Right lobe of liver (tissue), 6 donors: ENCODE data around the gene PRSS12. TPM values are rescaled to one million over a fixed set of nuclear protein-coding genes. Genes with fewer than 3 reads are reported as not detected.

Experiments used
- ATAC-seq, 4 donors: fragments of 200-7000 bp; cut with Tn5 transposase; one replicate each; pipeline ENCODE4 v1.9.1; 2020; ENCODE audit warnings: mild to moderate bottlenecking in 4 of 4, moderate library complexity in 4 of 4
- DNase-seq, 3 donors: peaks; one replicate each; pipeline ENCODE4 v3.0.0-alpha.2; 2020
- H3K27ac ChIP-seq, 3 donors: fragments of 200-600 bp; one replicate each; pipeline ENCODE4 v1.8.0; 2022
- H3K27me3 ChIP-seq, 2 donors: fragments of 200-600 bp; one replicate each; pipeline ENCODE4 v1.8.0; 2022
- H3K36me3 ChIP-seq, 4 donors: fragments of 200-600 bp; sonication (generic) in 1 of 4; one replicate each; pipeline versions ENCODE4 v1.5.1 to v1.8.0; 2017 to 2022; ENCODE audit warnings: control low read depth in 1 of 4
- H3K4me1 ChIP-seq, 4 donors: fragments of 200-600 bp; sonication (generic) in 1 of 4; one replicate each; pipeline versions ENCODE4 v1.5.1 to v1.8.0; 2017 to 2022; ENCODE audit warnings: control low read depth in 1 of 4
- H3K4me3 ChIP-seq, 3 donors: fragments of 200-600 bp; one replicate each; pipeline ENCODE4 v1.8.0; 2022
- H3K9me3 ChIP-seq, 4 donors: fragments of 200-600 bp; sonication (generic) in 1 of 4; one replicate each; pipeline versions ENCODE4 v1.5.1 to v1.8.0; 2017 to 2022; ENCODE audit warnings: control low read depth in 1 of 4
- CTCF ChIP-seq, 4 donors: fragments of 200-600 bp in 3 of 4; fragments of 450-650 bp in 1 of 4; IDR thresholded peaks; one replicate each; pipeline versions ENCODE4 v1.5.1 to v1.8.0; 2016 to 2022; ENCODE audit warnings: antibody characterized with exemption in 4 of 4, mild to moderate bottlenecking in 2 of 4
- POLR2A ChIP-seq: fragments of 450-650 bp; IDR thresholded peaks from one replicate; pipeline ENCODE4 v1.6.1; 2017; ENCODE audit warnings: antibody characterized with exemption, mild to moderate bottlenecking
- WGBS: methylation state at CpG from one replicate; pipeline ENCODE4 v1.1.6; 2018; ENCODE audit warnings: low coverage, low lambda C conversion rate; ENCODE audit not compliant: insufficient coverage; ENCODE audit errors: missing lambda C conversion rate; 5-methylcytosine and 5-hydroxymethylcytosine counted together
- intact Hi-C, 2 donors: fragments of 100-400 bp; cut with DNase I; formaldehyde crosslinking; loops; one replicate each; pipeline versions ENCODE4 v1.11.2 to v1.14.1; 2022
- small RNA-seq, 2 experiments: library from RNA; depleted of rRNA; stranded (forward); fragments of <200 nt; gene quantifications; one replicate each; pipeline ENCODE3, GENCODE V24; 2016
- total RNA-seq, 6 experiments: library from RNA; depleted of rRNA in 2 of 6; stranded (reverse); fragments of >200 nt in 2 of 6; fragmentation: NEBNext Ultra II Directional in 3 of 6; extraction: Animal tissue kit (Norgen Biotek cat#: 25700) in 3 of 6; gene quantifications; one replicate each; pipeline versions ENCODE4 v1.1.0 to v1.2.4, GENCODE V29; 2016 to 2023
- donor health status: DM: no; HTN: yes; CAD: no.
- donor health status: DM: no; HTN: no; CAD: no.
- donor health status: DM: no; HTN: no; CAD: no.
- donor health status: DM: no; HTN: yes; CAD: no.
- donor health status: DM: no; HTN: yes; CAD: no.

PRSS12 gene
- total RNA-seq, 6 experiments from 2014 or later = 0.12 to 1.4 (median 0.74) TPM

DNA sequence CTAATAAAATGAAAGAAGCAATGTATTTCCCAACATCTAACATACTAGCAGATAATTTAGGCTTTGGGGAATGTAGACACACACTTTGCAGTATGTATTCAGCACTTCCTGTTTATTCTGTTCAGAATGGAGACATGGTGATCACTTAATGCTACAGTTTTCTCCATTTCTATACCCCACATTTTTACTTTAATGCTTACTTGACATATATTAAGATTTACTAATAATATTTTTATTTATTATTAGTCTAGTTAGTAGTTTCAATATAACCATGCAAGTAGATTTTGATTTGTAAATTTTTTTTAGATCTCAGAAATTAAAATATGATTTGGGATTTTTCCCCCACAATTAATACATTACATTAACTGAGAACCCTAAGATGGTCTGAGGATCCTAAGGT is 98.4 kb downstream of the PRSS12 start:
- Histone ChIP-seq H3K36me3 (no peaks in the 10 kb centered on the region), H3K27ac (no peak overlapping the region), H3K27me3 (no peaks in the 10 kb centered on the region), H3K9me3 (no peaks in the 10 kb centered on the region), H3K4me1 (no peaks in the 10 kb centered on the region), H3K4me3 (no peak overlapping the region)
- DNase-seq = no peak
- no peak for ATAC-seq
- TF ChIP-seq POLR2A = no peak
- intact Hi-C loops = no loop called here

DNA sequence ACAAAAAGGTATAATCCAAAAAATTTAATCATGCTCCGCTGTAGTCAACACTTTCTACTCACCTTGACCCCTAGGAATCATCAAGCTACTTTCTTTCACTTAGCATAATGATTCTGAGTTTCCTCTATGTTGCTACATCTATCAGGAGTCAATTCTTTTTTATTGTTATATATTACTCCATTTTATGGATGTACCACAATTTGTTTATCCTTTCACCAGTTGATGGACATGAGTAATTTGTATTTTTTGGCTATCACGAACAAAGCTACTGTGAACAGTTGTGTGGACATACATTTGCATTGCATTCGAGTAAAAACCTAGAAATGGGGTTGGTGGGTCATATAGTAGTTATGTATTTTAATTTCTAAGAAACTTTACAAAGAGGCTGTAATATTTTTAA is 102.9 kb downstream of the PRSS12 start:
- no peak for TF ChIP-seq CTCF (IDR thresholded peaks at IDR 0.05)
- ATAC-seq = no peak

DNA sequence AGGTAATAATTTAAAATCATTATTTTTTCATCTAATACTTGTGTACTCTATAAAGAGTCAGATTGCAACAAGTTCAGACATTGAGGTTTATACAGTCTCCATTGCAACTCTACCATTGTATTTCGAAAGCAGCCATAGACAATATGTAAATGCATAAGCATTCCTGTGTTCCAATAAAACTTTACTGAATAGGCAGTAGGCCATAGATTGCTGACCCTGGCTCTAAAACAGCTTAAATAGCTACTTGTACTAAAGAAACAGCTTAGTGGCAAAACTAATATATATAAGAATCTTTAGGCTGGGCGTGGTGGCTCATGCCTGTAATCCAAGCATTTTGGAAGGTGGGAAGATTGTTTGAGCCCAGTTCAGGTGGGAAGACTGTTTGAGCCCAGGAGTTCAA is 115.3 kb downstream of the PRSS12 start:
- Histone ChIP-seq H3K4me1 (no peaks in the 10 kb centered on the region), H3K9me3 (no peaks in the 10 kb centered on the region), H3K27me3 (no peaks in the 10 kb centered on the region), H3K36me3 (no peaks in the 10 kb centered on the region), H3K4me3 (no peak overlapping the region), H3K27ac (no peak overlapping the region)
- no peak for DNase-seq
- 82% methylated on average over 2 of the region's 2 CpGs for WGBS
- TF ChIP-seq CTCF (IDR thresholded peaks at IDR 0.05) (no peak), POLR2A (no peak)
- ATAC-seq = no peak
- intact Hi-C loops = no loop called here

More for the DNA sequence above, 102.9 kb downstream of the PRSS12 start:
- Histone ChIP-seq H3K27ac (no peak overlapping the region), H3K4me3 (no peak overlapping the region), H3K4me1 (no peaks in the 10 kb centered on the region), H3K9me3 (no peaks in the 10 kb centered on the region), H3K27me3 (no peaks in the 10 kb centered on the region), H3K36me3 (no peaks in the 10 kb centered on the region)
- WGBS = 85% methylated on average over 3 of the region's 3 CpGs
- DNase-seq = no peak
- intact Hi-C loops = no loop called here

DNA sequence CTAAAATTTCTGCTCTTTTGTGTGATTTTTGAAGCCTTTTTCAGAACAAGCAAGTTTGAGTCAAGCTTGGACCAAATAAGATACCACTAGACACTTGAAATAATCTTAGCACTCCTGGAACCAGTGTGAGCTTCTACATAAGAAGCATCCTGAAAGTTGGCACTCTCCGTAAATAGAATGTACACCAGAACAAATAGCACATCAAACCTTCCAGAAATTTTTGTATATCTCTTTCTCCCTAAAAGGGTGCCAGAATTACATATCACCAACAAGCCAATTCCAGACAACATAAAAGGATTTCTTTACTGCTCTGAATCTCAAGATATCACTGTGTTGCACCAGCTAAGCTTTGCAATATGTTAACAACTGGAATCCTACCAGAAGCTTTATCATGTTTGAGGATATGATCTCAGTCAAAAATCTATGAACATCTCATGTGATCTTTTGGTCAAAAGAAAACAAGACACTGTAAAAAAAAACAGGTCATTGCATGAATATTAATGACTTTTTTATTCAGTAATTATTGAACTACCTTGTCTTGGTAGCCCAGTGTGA is 117.2 kb downstream of the PRSS12 start:
- 78% methylated on average over 1 of the region's 1 CpG for whole genome bisulfite sequencing
- ATAC-seq (no peak), DNase-seq (no peak)
- intact Hi-C loops = no loop called here
- TF ChIP-seq POLR2A = no peak
- no peak for TF ChIP-seq CTCF (IDR thresholded peaks at IDR 0.05)
- H3K4me3 ChIP-seq = no peak overlapping the region
- H3K27ac ChIP-seq = no peak overlapping the region
- no peaks in the 10 kb centered on the region for H3K4me1 ChIP-seq
- no peaks in the 10 kb centered on the region for H3K27me3 ChIP-seq
- no peaks in the 10 kb centered on the region for H3K9me3 ChIP-seq
- no peaks in the 10 kb centered on the region for H3K36me3 ChIP-seq

Small RNA genes lying within 50 kb of the gene (small RNA-seq; reads per million reads assigned to genes)
- 0 reads per million in 2 experiments for gene SNORA24
